IMR-90 (cell line): Measurements from ENCODE around the gene SLC39A6. TPM values are rescaled to one million over a fixed set of nuclear protein-coding genes. Genes with fewer than 3 reads are reported as not detected.
A peak's percentile ranks its signal among the peaks of the same experiment; 100 is the strongest.

Experiments
- ATAC-seq: fragments of 200-7000 bp; cut with Tn5 transposase; 2 replicates; pipeline ENCODE4 v1.9.1; 2020; ENCODE audit warnings: low read depth, mild to moderate bottlenecking, moderate library complexity
- BruUV-seq: library from RNA; stranded (reverse); fragments of 400-500 nt; replicated peaks from 2 replicates; lab custom pipeline; 2021; lab: Mats Ljungman, UMichigan
- CTCF ChIA-PET: fragments of 300-600 bp; formaldehyde crosslinking; extraction: SDS; loops from one replicate; lab custom pipeline; 2021; ENCODE audit warnings: antibody characterized with exemption; lab: Yijun Ruan, JAX
- POLR2A ChIA-PET: fragments of 300-600 bp; sonication (Branson Sonifier 250); formaldehyde crosslinking; loops from one replicate; lab custom pipeline; 2022; ENCODE audit warnings: antibody characterized with exemption; ENCODE audit not compliant: unreplicated experiment; lab: Charles Lee
- DNase-seq: peaks from one replicate; pipeline ENCODE4 v3.0.0; 2013
- H2AFZ ChIP-seq: replicated peaks from 2 replicates; pipeline ENCODE3; 2013; ENCODE audit warnings: low read length, mild to moderate bottlenecking; ENCODE audit not compliant: poor library complexity
- H2AK5ac ChIP-seq: 2 replicates; pipeline ENCODE4 v1.6.1; 2013; ENCODE audit warnings: low read depth, low read length, inconsistent platforms
- H2AK9ac ChIP-seq: replicated peaks from 2 replicates; pipeline ENCODE3; 2013; ENCODE audit warnings: mild to moderate bottlenecking, low read depth, low read length, moderate library complexity; ENCODE audit not compliant: poor library complexity
- H2BK120ac ChIP-seq: 2 replicates; pipeline ENCODE4 v1.6.1; 2013; ENCODE audit warnings: low read depth, low read length, inconsistent platforms
- H2BK15ac ChIP-seq: 3 replicates; pipeline ENCODE4 v1.6.1; 2013; ENCODE audit warnings: low read depth, low read length, inconsistent platforms
- H2BK20ac ChIP-seq: 2 replicates; pipeline ENCODE4 v1.6.1; 2013; ENCODE audit warnings: low read depth, mild to moderate bottlenecking, inconsistent platforms, low read length, moderate library complexity
- H2BK5ac ChIP-seq: 2 replicates; pipeline ENCODE4 v1.6.1; 2013; ENCODE audit warnings: mild to moderate bottlenecking, low read depth, low read length, inconsistent platforms; ENCODE audit not compliant: poor library complexity, severe bottlenecking
- H3K14ac ChIP-seq: replicated peaks from 2 replicates; pipeline ENCODE4 v1.6.1; 2013; ENCODE audit warnings: low read depth, low read length, inconsistent platforms
- H3K18ac ChIP-seq: 2 replicates; pipeline ENCODE4 v1.6.1; 2013; ENCODE audit warnings: low read depth, low read length, control low read depth
- H3K23ac ChIP-seq: 2 replicates; pipeline ENCODE4 v1.6.1; 2013; ENCODE audit warnings: low read depth, low read length, inconsistent platforms
- H3K27ac ChIP-seq: 2 replicates; pipeline ENCODE4 v1.5.1; 2013; ENCODE audit warnings: mild to moderate bottlenecking, control low read depth, low read length; ENCODE audit not compliant: insufficient read depth
- H3K27me3 ChIP-seq: 2 replicates; pipeline ENCODE4 v1.6.1; 2013; ENCODE audit warnings: low read length; ENCODE audit not compliant: control insufficient read depth, insufficient read depth
- H3K36me3 ChIP-seq: 2 replicates; pipeline ENCODE4 v1.6.1; 2013; ENCODE audit warnings: low read length, mixed read lengths; ENCODE audit not compliant: control insufficient read depth, insufficient read depth
- H3K4ac ChIP-seq: 2 replicates; pipeline ENCODE4 v1.6.1; 2013; ENCODE audit warnings: low read depth, low read length, inconsistent platforms
- H3K4me1 ChIP-seq: 2 replicates; pipeline ENCODE4 v1.6.1; 2013; ENCODE audit warnings: low read length, mixed read lengths; ENCODE audit not compliant: control insufficient read depth, insufficient read depth
- H3K4me2 ChIP-seq: 2 replicates; pipeline ENCODE4 v1.6.1; 2013; ENCODE audit warnings: low read depth, mild to moderate bottlenecking, control low read depth, low read length, moderate library complexity
- H3K4me3 ChIP-seq: 2 replicates; pipeline ENCODE4 v1.5.1; 2013; ENCODE audit warnings: low read depth, mild to moderate bottlenecking, control low read depth, low read length, moderate library complexity; ENCODE audit not compliant: insufficient read depth
- H3K56ac ChIP-seq: 2 replicates; pipeline ENCODE4 v1.6.1; 2013; ENCODE audit warnings: low read length, inconsistent platforms; ENCODE audit not compliant: insufficient read depth; ENCODE audit errors: extremely low read depth
- H3K79me1 ChIP-seq, 2 experiments: 2 replicates each; pipeline ENCODE4 v1.6.1; 2013; ENCODE audit warnings: low read length in 2 of 2, inconsistent platforms in 1 of 2, low read depth in 1 of 2
- H3K9ac ChIP-seq: 2 replicates; pipeline ENCODE4 v1.6.1; 2013; ENCODE audit warnings: low read depth, low read length, control low read depth
- H3K9me1 ChIP-seq: 2 replicates; pipeline ENCODE4 v1.6.1; 2013; ENCODE audit warnings: low read length, inconsistent platforms; ENCODE audit not compliant: insufficient read depth
- H3K9me3 ChIP-seq: 2 replicates; pipeline ENCODE4 v1.6.1; 2013; ENCODE audit warnings: low read length; ENCODE audit not compliant: control insufficient read depth, insufficient read depth
- H4K20me1 ChIP-seq: 2 replicates; pipeline ENCODE4 v1.6.1; 2013; ENCODE audit warnings: low read length, inconsistent platforms; ENCODE audit not compliant: insufficient read depth
- H4K5ac ChIP-seq: 2 replicates; pipeline ENCODE4 v1.6.1; 2013; ENCODE audit warnings: mild to moderate bottlenecking, low read depth, low read length, control low read depth
- H4K8ac ChIP-seq, 2 experiments: 2 replicates each; pipeline ENCODE4 v1.6.1; 2013; ENCODE audit warnings: low read depth in 2 of 2, low read length in 2 of 2, control low read depth in 1 of 2, inconsistent platforms in 1 of 2
- H4K91ac ChIP-seq: 2 replicates; pipeline ENCODE4 v1.6.1; 2013; ENCODE audit warnings: low read depth, low read length, inconsistent platforms; ENCODE audit not compliant: insufficient read depth
- BHLHE40 ChIP-seq: fragments of 150-350 bp; IDR thresholded peaks from 2 replicates; pipeline ENCODE4 v1.6.1; 2016; ENCODE audit warnings: mild to moderate bottlenecking, low read depth, low read length
- CEBPB ChIP-seq: IDR thresholded peaks from 2 replicates; pipeline ENCODE4 v1.6.1; 2012; ENCODE audit warnings: low read depth, low read length, improper control_type of control experiment
- CHD1 ChIP-seq: IDR thresholded peaks from 2 replicates; pipeline ENCODE4 v1.6.1; 2012; ENCODE audit warnings: low read depth, low read length, improper control_type of control experiment
- FOS ChIP-seq: fragments of 150-350 bp; IDR thresholded peaks from 2 replicates; pipeline ENCODE4 v1.6.1; 2016; ENCODE audit warnings: low read depth, low read length
- MAFK ChIP-seq: IDR thresholded peaks from 2 replicates; pipeline ENCODE4 v1.6.1; 2012; ENCODE audit warnings: low read depth, low read length, improper control_type of control experiment
- MAZ ChIP-seq: IDR thresholded peaks from 2 replicates; pipeline ENCODE4 v1.6.1; 2012; ENCODE audit warnings: low read depth, mild to moderate bottlenecking, low read length, improper control_type of control experiment, moderate library complexity, borderline replicate concordance
- MXI1 ChIP-seq: IDR thresholded peaks from 2 replicates; pipeline ENCODE4 v1.6.1; 2012; ENCODE audit warnings: low read depth, mild to moderate bottlenecking, low read length, moderate library complexity, borderline replicate concordance
- POLR2A ChIP-seq: IDR thresholded peaks from 2 replicates; pipeline ENCODE4 v1.6.1; 2012; ENCODE audit warnings: mild to moderate bottlenecking, low read depth, low read length
- RAD21 ChIP-seq: IDR thresholded peaks from 2 replicates; pipeline ENCODE4 v1.6.1; 2012; ENCODE audit warnings: low read length, improper control_type of control experiment
- RCOR1 ChIP-seq: IDR thresholded peaks from 2 replicates; pipeline ENCODE4 v1.6.1; 2012; ENCODE audit warnings: mild to moderate bottlenecking, low read length, improper control_type of control experiment; ENCODE audit not compliant: insufficient replicate concordance
- RFX5 ChIP-seq: IDR thresholded peaks from 2 replicates; pipeline ENCODE4 v1.8.0; 2012; ENCODE audit warnings: low read depth, mild to moderate bottlenecking, low read length, moderate library complexity
- SMC3 ChIP-seq: fragments of 150-350 bp; IDR thresholded peaks from 2 replicates; pipeline ENCODE4 v1.6.1; 2016; ENCODE audit warnings: low read depth, mild to moderate bottlenecking, antibody characterized with exemption, low read length, moderate library complexity
- WGBS, 2 experiments: methylation state at CpG; one replicate each; pipeline versions ENCODE4 v1.1.5 to v1.1.7; 2013; ENCODE audit warnings: missing lambda C conversion rate in 2 of 2; ENCODE audit not compliant: insufficient read length in 1 of 2; ENCODE audit errors: extremely low coverage in 2 of 2; 5-methylcytosine and 5-hydroxymethylcytosine counted together
- dilution Hi-C: fragments of 300-500 bp; cut with HindIII; formaldehyde crosslinking; loops from one replicate; pipeline ENCODE4 v1.14.3; 2018; ENCODE audit warnings: low sequenced_read_pairs; ENCODE audit not compliant: unreplicated experiment
- in situ Hi-C: fragments of 300-500 bp; cut with MboI; formaldehyde crosslinking; loops from 3 replicates; pipeline ENCODE4 v1.14.3; 2019; ENCODE audit warnings: low sequenced_read_pairs, inconsistent platforms, mixed read lengths
- intact Hi-C: fragments of 100-400 bp; cut with micrococcal nuclease; formaldehyde crosslinking; loops from 2 replicates; pipeline ENCODE4 v1.10.0; 2022
- polyA plus RNA-seq, 3 experiments: library from polyadenylated mRNA; depleted of rRNA; stranded (reverse); fragments of >200 nt; gene quantifications; 2 replicates each; pipeline ENCODE4 v1.2.3, GENCODE V29; 2012; ENCODE audit warnings: low replicate concordance in 1 of 3
- total RNA-seq: library from RNA; depleted of rRNA; stranded (reverse); fragments of >200 nt; gene quantifications from 2 replicates; pipeline ENCODE4 v1.2.3, GENCODE V29; 2012
- TF ChIP-seq, protein P1 (sequence below): fragments of 150-350 bp; IDR thresholded peaks from 2 replicates; pipeline ENCODE4 v1.6.1; 2016; ENCODE audit warnings: low read depth, mild to moderate bottlenecking, low read length, moderate library complexity, borderline replicate concordance
- TF ChIP-seq, protein P2 (sequence below): conservative IDR thresholded peaks from 2 replicates; pipeline ENCODE4 v1.5.1; 2012; ENCODE audit warnings: mild to moderate bottlenecking, low read depth, low read length, improper control_type of control experiment
- TF ChIP-seq, protein P3 (sequence below): fragments of 150-350 bp; IDR thresholded peaks from 2 replicates; pipeline ENCODE4 v1.6.1; 2017; ENCODE audit warnings: mild to moderate bottlenecking, antibody characterized with exemption, low read length, low read depth

SLC39A6 gene
- total and polyA plus RNA-seq, 2 of the 4 experiments (the other 2 are of a cell fraction), result 48.7 to 91.9 TPM

DNA sequence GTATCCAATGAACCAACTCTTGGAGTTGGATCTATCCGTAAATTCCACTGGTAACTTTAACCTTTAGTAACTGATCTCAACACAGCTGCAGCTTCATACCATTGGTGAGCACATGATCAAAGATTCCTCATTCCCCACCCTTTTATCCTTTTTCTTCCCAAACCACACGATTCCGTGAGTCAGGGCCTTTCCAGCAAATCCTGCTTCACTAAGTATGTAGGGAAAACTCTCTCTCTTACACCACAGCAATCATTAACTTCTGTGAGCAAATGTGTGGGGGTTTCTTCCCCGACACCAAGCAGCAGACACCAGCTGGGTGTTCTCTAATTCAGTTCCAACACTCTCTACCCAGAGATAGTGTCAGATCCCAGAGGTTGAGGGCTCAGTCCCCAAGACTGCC lies 24.1 kb upstream of the SLC39A6 start:
- H3K9me3 ChIP-seq, result no peaks in the 10 kb centered on the region
- H3K4me3 ChIP-seq, result no peak overlapping the region
- peak; percentile 97 for DNase-seq
- ATAC-seq, result peak; percentile 84
- ChIA-PET CTCF (interaction anchor here (0.5 kb wide), 1 partner anchor 394 kb away, joined by 4 read pairs; no protein-coding TSS in a partner anchor), POLR2A (no interaction called here)
- peak overlapping the region; percentile 91 for H3K18ac ChIP-seq
- BruUV-seq, result no TSS peak
- peaks cover 10 to 33% of the 10 kb centered on the region in 2 experiments; a peak in 3 of 4 replicates for H3K79me1 ChIP-seq
- peak overlapping the region; percentile 90; the same call in 2 of the 3 replicates for H2BK15ac ChIP-seq
- peak overlapping the region; percentile 97 for H3K4ac ChIP-seq
- peak overlapping the region; percentile 91 for H2BK5ac ChIP-seq
- in situ Hi-C loops, result no loop called here
- peak overlapping the region; percentile 93 for H2AK9ac ChIP-seq
- H3K56ac ChIP-seq, result peak overlapping the region; percentile 71; the same call in 1 of the 2 replicates
- peak overlapping the region; percentile 95 for H2BK120ac ChIP-seq
- H3K4me1 ChIP-seq, result peaks cover 21% of the 10 kb centered on the region
- H4K8ac ChIP-seq, result peak overlapping the region; percentile 51 to 98; a peak in 3 of 4 replicates
- H4K20me1 ChIP-seq, result no peaks in the 10 kb centered on the region
- WGBS, 2 experiments, result no CpG with 5 or more reads among the region's 4 CpGs
- H3K14ac ChIP-seq, result peak overlapping the region; percentile 97
- intact Hi-C loops, result loop anchor here (2.0 kb wide), 1 partner anchor 18 kb away; no protein-coding TSS in a partner anchor
- peaks cover 11% of the 10 kb centered on the region for H3K9me1 ChIP-seq
- H3K36me3 ChIP-seq, result peaks cover 34% of the 10 kb centered on the region
- dilution Hi-C loops, result no loop called here
- H2AFZ ChIP-seq, result peak overlapping the region; percentile 71
- H3K27ac ChIP-seq, result peak overlapping the region; percentile 97
- peak overlapping the region; percentile 53 for H3K4me2 ChIP-seq
- peak overlapping the region; percentile 84; the same call in 1 of the 2 replicates for H2AK5ac ChIP-seq
- peak overlapping the region; percentile 83 for H4K5ac ChIP-seq
- H3K23ac ChIP-seq, result peak overlapping the region; percentile 98; the same call in 1 of the 2 replicates
- H3K9ac ChIP-seq, result peak overlapping the region; percentile 43; the same call in 1 of the 2 replicates
- H4K91ac ChIP-seq, result peak overlapping the region; percentile 92
- H3K27me3 ChIP-seq, result no peaks in the 10 kb centered on the region
- peak overlapping the region; percentile 84 for H2BK20ac ChIP-seq
- TF ChIP-seq, protein P1, sequence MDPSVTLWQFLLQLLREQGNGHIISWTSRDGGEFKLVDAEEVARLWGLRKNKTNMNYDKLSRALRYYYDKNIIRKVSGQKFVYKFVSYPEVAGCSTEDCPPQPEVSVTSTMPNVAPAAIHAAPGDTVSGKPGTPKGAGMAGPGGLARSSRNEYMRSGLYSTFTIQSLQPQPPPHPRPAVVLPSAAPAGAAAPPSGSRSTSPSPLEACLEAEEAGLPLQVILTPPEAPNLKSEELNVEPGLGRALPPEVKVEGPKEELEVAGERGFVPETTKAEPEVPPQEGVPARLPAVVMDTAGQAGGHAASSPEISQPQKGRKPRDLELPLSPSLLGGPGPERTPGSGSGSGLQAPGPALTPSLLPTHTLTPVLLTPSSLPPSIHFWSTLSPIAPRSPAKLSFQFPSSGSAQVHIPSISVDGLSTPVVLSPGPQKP, result no peak
- no peak for TF ChIP-seq CHD1
- TF ChIP-seq, protein P2, sequence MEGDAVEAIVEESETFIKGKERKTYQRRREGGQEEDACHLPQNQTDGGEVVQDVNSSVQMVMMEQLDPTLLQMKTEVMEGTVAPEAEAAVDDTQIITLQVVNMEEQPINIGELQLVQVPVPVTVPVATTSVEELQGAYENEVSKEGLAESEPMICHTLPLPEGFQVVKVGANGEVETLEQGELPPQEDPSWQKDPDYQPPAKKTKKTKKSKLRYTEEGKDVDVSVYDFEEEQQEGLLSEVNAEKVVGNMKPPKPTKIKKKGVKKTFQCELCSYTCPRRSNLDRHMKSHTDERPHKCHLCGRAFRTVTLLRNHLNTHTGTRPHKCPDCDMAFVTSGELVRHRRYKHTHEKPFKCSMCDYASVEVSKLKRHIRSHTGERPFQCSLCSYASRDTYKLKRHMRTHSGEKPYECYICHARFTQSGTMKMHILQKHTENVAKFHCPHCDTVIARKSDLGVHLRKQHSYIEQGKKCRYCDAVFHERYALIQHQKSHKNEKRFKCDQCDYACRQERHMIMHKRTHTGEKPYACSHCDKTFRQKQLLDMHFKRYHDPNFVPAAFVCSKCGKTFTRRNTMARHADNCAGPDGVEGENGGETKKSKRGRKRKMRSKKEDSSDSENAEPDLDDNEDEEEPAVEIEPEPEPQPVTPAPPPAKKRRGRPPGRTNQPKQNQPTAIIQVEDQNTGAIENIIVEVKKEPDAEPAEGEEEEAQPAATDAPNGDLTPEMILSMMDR, result no peak
- TF ChIP-seq FOS, result peak; percentile 32; the same call in 1 of the 2 replicates
- no peak for TF ChIP-seq RCOR1
- TF ChIP-seq MXI1, result peak; percentile 30; the same call in 1 of the 2 replicates
- TF ChIP-seq MAZ, result 0 out of 2 replicates have a peak, but pooled peaks have one; percentile 30
- peak; percentile 67; the same call in 1 of the 2 replicates for TF ChIP-seq BHLHE40
- TF ChIP-seq CEBPB, result no peak
- TF ChIP-seq SMC3, result no peak
- TF ChIP-seq, protein P3, sequence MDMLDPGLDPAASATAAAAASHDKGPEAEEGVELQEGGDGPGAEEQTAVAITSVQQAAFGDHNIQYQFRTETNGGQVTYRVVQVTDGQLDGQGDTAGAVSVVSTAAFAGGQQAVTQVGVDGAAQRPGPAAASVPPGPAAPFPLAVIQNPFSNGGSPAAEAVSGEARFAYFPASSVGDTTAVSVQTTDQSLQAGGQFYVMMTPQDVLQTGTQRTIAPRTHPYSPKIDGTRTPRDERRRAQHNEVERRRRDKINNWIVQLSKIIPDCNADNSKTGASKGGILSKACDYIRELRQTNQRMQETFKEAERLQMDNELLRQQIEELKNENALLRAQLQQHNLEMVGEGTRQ, result peak; percentile 72
- TF ChIP-seq RFX5, result no peak
- no peak for TF ChIP-seq RAD21
- 0 out of 2 replicates have a peak, but pooled peaks have one; percentile 17 for TF ChIP-seq MAFK
- 0 out of 2 replicates have a peak, but pooled peaks have one; percentile 31 for TF ChIP-seq POLR2A
